NB4 (cell line): Measurements from ENCODE around the gene RPUSD3.
A peak's percentile ranks its signal among the peaks of the same experiment; 100 is the strongest.

Experiments
- CTCF ChIP-seq: IDR thresholded peaks from one replicate; pipeline ENCODE4 v1.5.1; 2012; ENCODE audit warnings: low read depth, low read length
- MAX ChIP-seq: IDR thresholded peaks from 2 replicates; pipeline ENCODE4 v1.6.1; 2011; ENCODE audit warnings: low read depth, low read length
- MYC ChIP-seq: IDR thresholded peaks from 2 replicates; pipeline ENCODE4 v1.6.1; 2011; ENCODE audit warnings: low read depth, low read length
- POLR2A ChIP-seq: IDR thresholded peaks from 2 replicates; pipeline ENCODE4 v1.6.1; 2011; ENCODE audit warnings: mild to moderate bottlenecking; ENCODE audit not compliant: insufficient read length; ENCODE audit errors: extremely low read depth

- TF ChIP-seq POLR2A, result peak; percentile 85
- no peak for TF ChIP-seq CTCF
- peak; percentile 46 for TF ChIP-seq MAX
- peak; percentile 81 for TF ChIP-seq MYC
Measured at GRCh38 chr3:9890249-9891071, 46.7 kb upstream of the RPUSD3 start, which contains the start of gene JAGN1.
